Stimulated activated CD8-positive, alpha-beta memory T cell treated with anti-CD3 and anti-CD28 coated beads, Interleukin-7, amount 100 ng/mL, for 4 hours (primary cell): ENCODE measurements around the gene RAC2.

Experiments
- DNase-seq, 2 donors: peaks; one replicate each; pipeline ENCODE4 v3.0.0-alpha.2; 2020; ENCODE audit warnings: low read depth in 2 of 2

The RAC2 gene

DNA sequence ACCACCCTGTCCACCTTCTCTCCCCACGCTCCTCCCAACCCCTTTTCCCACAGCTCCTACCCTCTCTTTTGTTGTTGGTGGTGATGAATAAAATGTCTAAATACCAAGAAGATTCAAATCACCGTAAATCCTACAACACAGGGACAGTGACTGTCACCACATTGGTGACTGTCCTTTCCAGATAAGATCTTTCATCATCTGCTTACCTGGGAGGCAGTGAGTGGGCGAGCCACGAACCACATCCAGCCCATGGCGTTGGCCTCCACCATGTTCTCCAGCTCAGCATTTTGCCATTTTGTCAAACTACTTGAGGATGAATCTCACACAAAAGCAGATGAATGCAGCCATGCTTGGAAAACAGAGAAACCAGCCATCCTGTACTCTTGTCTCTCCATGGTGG is 31.6 kb upstream of the RAC2 start:
- no peak for DNase-seq

DNA sequence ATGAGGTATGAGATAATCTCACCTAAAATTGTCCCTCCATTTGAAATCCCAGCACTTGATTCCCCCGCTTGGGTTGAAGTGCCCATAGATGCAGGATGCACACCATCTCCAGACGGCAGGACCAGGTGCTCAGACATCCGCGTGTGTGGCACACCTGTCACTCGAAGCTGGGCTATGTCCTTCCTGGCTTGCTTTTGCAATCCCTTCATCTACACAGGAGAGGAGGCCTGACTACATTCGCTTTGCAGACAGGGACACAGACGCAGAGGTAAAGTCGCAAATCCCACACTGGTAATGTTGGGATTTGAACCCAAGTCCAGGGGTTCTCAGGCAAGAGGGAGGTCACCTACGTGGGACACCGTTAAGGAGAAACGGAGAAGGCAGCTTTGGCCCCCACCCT is 31.1 kb upstream of the RAC2 start:
- no peak for DNase-seq

DNA sequence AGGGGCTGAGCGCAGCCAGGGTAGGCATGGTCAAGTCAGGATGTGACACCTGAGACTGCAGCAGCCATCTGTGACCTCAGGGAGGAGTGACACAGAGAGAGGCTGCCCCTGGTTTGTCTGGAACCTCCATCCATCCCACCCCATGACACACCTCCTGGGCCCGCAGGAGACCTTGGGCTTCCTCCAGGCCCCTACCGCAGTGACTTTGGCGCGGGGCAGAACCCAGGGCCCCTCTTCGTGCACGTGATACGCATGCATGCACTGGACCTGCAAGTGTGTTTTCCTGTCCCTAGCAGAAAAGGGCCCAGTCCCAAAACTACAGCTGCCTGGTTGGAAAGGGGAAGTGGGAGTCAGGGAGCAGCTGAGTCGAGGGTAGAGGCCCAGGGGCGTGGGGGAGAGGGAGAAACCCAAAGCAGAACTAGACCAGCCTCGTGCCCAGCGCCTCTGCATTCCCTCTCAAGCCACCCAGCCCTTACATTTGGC is 30.4 kb upstream of the RAC2 start:
- DNase-seq, result no peak

DNA sequence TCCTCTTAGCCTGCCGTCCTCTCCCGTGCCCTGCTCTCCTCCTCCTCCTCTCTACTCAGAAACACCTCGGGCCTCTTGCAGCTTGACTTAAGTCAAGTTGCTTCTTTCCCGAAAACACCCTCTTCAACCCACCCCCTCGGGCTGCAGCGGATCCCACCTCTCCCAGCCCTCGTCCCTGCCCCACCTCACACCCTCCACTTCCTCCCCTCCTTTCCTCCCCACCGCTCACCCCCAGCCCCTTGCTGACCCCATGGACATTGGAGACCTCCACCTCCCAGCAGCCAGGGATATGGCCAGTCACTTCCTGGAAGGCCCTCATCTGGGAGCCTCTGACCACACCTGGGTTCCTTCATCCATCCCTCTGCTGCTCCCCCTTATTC is 29.8 kb upstream of the RAC2 start:
- DNase-seq, result no peak

DNA sequence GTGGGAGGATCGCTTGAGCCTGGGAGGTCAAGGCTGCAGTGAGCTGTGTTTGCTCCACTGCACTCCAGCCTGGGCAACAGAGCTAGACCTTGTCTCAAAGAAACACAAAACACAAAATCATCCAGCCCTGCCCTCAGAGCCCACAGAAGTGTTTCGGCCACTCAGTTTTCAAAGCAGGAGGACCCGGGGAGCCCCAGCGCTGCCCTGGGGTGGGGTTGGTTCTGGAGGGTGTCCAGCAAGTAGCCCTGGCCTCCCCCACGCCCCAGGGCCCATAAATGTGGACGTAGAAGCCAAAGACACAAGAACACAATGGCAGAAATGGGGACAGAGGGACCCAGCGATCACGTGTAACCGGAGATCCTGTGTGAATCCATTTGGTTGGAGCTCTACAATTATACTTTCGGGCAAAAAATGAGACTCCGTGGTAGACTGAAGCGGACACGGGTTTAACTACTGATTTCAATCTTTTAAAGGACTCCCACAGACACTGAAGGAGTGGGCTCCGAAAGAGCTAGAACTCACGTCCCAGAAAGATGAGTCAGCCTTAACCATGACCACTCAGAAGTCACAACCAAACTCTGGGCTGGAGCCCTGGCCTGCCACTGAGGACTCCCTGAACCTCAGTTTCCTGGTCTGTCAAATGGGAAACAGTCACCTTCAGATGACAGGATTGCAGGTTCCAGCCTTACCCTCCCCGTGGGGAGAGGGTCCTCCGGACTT is 29.2 kb upstream of the RAC2 start:
- DNase-seq, result no peak

DNA sequence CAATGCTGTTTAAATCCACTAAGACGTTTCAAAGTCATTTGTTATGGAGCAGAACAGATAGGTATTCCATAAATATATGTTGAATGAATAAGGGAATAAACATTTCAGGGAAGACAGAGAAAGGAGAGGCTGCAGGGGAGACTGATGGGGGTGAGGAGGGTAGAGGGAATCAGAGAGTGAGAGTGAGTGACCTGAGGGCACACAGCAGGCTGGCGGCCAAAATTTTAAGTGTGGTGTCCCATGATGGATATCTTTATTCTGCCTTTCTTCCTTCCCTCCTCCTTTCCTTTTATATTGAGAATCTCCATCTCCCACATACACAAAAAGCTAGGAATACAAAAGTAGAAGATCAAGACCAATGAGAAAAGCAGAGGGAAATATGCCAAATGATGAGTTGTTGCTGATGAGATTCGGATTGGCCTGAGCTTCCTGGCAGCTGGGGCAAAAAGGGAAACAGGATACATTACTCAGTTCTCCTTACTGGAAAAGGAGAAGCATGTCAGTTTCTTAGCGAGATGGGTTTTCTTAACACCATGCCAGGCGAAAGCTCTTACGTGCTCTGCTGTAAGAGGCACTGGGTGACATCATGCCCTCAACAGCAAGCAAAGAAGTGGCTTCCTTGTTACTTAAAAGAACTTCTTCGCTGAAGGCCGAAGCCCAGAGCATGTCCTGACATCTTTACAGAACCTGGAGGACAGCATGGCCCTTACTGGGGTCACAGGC is 27.0 kb upstream of the RAC2 start:
- no peak for DNase-seq

DNA sequence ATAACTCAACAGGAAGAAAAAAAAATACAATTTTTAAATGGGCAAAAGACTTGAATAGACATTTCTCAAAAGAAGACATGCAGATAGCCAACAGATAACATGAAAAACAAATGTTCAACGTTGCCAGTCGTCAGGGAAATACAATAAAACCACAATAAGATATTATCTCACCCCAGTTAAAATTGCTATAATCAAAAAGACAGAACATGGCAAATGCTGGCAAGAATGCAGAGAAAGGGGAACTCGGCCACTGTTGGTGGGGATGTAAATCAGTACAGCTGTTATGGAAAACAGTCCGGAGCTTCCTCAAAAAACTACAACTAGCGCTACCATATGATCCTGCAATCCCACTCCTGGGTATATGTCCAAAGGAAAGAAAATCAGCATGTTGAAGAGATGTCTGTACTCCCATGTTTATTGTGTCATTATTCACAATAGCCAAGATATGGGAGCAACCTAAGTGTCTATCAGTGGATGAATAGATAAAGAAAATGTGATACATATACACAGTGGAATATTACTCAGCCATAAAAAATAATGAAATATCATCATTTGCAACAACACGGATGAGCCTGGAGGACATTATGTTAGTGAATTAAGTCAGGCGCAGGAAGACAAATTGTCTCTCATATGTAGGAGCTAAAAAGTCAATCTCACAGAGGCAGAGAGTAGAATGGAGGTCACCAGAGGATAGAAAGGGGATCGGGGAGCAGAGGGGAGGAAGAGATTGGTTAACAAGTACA is 26.0 kb upstream of the RAC2 start:
- DNase-seq, result no peak

DNA sequence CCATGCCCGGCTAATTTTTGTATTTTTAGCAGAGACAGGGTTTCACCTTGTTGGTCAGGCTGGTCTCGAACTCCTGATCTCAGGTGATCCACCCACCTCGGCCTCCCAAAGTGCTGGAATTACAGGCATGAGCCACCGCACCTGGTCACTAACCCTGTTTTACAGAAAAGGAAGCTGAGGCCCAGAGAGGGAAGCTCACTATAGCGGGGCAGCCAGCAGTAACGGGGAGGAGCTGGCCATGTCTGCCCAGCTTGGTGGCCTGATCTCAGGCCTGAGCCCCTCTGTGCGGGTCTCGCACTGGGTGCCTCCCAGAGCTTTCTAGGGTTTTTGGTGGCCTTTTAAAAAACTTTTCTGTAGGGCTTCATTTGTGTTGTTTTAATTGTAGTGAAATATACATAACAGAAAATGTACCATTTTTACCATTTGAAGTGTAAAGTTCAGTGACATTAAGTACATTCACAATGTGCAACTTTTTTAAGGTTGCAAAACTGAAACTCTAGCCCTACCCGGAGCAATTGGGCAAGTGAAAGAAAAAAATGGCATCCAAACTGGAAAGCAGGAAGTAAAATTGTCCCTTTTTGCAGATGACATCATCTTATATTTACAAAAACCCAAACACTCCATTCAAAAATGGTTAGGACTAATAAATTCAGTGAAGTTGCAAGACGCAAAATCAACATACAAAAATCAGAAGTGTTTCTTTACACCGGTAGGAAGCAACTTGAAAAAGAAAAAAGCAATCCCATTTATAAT is 23.8 kb upstream of the RAC2 start:
- DNase-seq, result no peak

DNA sequence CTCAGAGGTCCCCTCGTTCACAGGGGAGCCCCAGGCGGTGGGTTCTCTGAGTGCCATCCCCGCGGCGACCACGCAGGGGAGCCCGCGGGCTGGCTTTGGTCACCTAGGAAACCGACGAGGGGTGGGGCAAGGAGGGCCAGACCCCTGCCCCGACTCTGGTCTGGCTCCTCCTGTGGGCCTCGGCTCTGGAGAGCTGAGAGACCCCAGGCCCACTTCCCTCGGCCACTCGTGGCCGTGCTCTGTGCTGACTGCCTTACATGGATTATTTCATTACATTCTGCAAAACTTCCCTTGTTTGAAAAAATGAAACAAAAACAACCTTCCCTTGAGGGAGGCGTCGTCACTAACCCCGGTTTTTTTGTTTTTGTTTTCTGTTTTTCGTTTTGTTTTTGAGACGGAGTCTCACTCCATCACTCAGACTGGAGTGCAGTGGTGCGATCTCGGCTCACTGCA is 23.1 kb upstream of the RAC2 start:
- DNase-seq, result peak; percentile 39 to 54

DNA sequence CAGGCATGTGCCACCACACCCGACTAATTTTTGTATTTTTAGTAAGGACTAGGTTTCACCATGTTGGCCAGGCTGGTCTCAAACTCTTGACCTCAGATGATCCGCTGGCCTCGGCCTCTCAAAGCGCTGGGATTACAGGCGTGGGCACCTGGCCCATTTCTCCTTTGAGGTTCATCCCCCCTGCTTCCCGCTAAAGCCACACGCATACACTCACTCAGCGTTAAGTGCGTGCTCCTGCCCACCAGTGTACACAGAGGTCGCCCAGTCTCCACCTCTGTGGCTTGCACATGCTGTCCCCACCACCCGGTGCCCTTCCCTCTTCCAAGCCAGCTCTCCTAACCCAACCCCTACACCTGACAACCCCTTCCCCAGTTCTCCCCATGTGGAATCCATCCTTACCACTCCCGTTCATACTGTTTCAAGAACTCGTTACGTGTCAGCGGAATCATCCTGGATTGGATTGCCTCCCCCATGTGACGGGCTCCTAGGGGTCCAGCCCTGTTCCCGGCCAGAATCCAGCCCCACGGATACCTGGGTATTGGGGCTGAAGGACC is 22.6 kb upstream of the RAC2 start:
- DNase-seq, result no peak

DNA sequence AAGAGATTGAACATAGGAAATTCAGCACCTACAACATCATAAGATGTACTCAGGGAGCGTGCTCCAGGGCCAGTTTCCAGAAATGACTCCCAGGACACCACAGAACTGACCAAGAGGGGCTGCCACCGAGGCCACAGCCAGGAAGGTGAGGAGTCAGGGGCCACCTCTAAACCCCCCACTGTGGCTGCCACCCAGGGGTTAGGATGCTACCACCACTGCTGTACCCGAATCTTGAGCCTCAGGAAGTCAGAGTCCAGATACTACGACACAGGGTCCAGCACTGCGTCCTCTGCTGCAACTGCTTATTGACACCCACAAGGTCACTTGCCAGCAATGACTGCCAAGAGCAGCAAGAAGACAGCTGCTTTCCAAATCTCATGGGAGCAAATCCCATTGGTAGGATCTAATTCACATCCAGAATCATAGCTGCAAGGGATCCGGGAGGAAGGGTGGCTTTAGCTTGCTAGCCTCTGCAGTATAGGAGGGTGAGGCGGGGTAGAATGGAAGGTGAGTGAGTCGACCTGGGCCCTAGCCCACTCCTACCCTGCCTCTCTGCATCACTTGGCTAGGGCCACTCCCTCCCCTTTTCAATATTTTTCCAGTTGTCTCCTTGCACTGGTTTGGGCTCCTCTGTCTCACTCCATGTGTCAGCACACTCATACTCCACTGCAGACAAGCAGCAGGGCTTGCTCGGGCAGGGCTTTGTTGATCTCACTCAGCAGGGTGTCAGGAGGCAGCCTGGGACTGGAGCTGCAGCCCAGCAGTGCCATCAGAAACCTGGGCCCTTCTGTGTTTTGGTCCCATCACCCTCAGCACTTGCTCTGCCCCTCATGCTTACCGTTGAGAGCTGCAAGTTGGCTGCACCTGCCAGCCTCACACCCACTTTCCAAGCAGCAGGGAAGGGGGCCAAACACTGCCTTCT is 20.2 kb upstream of the RAC2 start:
- no peak for DNase-seq

DNA sequence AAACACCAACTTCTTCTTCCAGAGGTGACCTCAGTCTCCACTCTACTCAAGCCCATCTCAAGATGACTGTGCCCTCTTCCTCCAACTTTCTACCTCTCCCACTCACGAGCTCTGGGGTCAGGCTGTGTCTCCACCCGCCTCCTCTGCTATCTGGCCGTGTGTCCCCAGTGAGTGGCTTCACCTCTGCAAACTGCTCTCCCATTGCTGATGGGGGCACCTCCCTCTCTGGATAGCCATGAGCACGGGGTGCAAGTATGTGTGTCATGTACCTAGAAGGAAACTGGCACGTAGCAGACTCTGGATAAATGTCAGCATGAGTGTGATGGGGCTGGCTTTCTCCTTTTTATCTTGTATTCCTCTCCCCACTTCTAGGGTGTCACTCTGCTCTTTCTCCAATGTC is 18.3 kb upstream of the RAC2 start:
- DNase-seq, result no peak

DNA sequence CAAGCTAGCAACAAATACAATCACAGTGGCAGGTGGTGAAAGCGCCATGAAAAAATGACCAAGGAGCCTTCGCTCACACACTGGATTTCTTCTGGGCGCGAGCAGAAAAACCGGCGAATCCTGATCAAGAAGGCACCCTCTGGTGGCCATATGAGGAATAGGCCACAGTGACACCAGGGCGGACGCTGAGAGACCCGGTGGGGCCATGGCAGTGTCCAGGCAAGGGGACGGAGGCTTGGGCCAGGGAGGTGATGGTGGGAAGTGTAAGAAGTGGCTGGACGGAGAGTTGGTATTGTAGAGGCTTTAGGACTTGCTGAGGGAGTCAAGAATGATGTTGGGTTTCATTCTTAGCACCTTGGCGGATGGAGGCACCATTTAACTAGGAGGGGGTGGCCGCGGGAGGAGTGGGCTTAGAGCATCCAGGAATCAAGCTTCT is 16.9 kb upstream of the RAC2 start:
- DNase-seq, result no peak

DNA sequence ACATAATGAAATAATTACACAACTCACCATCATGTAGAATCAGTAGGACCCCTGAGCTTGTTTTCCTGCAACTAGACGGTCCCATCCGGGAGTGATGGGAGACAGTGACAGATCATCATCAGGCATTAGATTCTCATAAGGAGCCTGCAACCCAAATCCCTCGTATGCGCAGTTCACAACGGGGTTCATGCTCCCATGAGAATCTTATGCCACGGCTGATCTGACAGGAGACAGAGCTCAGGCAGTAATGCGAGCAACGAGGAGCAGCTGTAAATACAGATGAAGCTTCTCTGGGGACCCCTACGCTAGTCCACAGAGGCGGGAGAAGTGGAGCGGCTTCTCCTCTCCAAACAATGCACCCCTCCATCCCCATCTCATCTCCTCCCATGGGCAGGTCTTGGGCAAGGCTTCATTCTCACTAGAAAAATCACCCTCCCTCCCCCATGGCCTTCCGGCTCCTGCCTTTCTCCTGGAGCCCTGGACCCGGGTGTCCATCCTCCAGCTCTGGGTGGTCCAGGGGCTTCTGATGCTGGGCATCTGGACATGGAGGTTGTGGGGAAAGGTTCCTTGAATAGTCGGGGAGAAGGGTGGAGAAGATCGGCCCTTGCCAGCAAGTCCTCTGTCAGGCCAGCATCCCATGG is 16.2 kb upstream of the RAC2 start:
- no peak for DNase-seq

DNA sequence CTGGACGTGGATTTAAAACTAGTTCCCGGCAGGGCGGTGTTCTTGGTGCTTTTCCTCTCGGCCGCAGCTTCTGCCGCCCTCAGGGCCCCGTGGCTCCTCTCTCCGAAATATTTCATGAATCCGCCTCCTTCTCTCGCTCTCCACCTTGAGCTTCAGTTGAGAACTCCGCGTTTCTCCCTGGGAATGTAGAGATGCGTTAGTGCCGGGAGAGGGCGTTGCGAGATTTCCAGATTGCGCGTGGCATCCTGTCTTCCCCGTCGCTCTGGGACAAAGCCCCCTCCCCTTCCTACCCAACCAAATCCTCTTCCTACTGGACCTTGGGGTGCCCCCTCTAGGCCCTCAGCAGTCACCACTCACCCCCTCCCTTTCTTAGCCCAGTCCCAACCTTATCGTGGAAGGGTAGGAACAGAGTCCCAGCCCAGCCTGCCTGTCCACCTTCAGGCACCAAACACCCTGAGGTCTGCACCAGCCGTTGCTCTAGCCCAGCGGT is 15.5 kb upstream of the RAC2 start:
- DNase-seq, result no peak

DNA sequence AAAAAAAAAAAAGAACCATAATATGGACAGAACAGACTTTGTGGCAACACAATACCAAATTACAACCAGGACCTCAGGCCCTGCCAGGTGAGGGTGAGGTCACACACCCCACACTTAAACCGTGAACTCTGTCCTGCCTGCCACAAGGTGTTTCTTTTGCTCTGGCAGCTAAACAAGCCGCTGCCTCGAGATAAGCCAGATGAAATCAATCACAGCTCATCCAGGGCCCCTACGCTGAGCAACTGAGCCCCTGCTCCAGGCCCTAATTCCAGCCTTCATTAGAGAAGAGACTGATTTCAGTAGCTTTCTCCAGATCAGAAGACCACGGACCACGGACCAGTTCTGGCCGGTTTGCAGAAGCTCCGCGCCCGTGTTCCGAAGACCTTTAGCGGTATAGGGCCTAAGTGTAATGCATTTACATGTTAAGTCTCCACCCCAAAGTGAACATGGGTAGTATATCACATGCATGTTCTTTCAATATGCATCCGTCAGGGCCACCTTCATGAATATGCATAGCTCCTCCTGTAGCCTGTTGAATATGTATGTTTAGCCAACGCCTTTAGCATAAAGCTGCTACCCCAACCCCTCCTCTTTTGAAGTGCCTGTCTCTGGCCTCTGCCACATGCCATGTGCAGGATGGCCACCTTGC is 14.8 kb upstream of the RAC2 start:
- DNase-seq, result no peak

DNA sequence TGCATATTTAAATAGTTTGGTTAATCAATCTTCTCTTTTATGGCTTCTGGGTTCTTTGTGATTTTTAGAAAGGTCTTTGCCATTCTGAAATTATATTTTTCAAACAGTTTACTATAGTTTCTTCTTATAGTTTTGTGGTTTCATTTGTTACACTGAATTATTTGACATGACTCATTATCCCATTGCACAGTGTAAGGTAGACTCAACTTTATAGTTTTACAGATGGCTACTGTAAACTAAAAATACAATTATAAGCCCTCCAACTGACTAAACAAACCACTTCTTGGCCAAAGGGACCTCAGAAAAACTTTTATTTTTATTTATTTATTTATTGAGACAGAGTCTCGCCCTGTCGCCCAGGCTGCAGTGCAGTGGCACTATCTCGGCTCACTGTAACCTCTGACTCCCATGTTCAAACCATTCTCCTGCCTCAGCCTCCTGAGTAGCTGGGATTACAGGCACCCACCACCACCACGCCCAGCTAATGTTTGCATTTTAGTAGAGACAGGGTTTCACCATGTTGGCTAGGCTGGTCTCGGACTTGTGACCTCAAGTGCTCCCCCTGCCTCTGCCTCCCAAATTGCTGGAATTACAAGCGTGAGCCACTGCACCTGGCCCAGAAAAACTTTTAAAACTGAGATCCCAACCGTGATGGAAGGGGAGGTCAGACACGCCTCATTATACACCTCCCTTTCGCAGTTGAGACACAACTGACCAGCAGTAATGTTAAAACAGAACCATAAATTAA is 14.1 kb upstream of the RAC2 start:
- DNase-seq, result no peak

DNA sequence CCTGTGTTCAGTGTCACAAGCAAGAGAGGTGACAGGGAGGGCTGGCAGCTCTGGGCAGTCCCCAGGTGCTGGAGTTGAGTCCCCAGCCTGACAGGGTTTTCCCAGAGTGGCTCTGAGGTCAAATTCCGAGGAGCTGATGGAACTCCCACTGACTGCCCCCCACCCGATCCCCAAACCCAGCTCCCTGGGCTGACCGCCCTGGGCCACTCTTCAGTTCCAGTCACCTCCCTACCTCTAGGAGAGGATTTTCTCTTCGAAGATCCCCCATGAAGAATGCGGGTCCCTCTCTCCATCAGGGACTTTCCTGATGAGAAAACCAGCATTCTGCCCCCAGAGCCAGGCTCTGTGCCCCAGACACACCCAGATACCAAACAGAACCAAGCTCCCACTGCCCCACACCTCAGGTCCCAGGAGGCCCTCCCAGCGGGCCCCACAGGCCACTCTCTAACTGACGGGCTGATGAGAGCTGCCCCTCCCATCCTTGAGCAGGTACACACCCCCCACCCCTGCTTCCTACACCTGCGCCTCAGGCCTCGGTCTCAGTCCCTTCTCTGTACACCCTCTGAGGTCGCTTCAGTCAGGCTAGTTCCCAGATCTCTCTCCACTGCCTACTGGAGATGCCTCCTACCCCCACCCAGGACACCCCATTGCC is 12.1 kb upstream of the RAC2 start:
- no peak for DNase-seq
